PC-3 (cell line): ENCODE measurements around the gene NOC2L.

Experiments used
- EZH2phosphoT487 ChIP-seq: fragments of 300-600 bp; sonication (generic); IDR thresholded peaks from 2 replicates; pipeline ENCODE4 v1.6.1; 2018; ENCODE audit warnings: mild to moderate bottlenecking, antibody characterized with exemption, low read length, borderline replicate concordance
- TF ChIP-seq, protein P1 (sequence below): fragments of 300-600 bp; sonication (generic); conservative IDR thresholded peaks from 2 replicates; pipeline ENCODE4 v1.5.1; 2017; ENCODE audit warnings: antibody characterized with exemption, low read depth, mild to moderate bottlenecking, low read length

- TF ChIP-seq, protein P1, sequence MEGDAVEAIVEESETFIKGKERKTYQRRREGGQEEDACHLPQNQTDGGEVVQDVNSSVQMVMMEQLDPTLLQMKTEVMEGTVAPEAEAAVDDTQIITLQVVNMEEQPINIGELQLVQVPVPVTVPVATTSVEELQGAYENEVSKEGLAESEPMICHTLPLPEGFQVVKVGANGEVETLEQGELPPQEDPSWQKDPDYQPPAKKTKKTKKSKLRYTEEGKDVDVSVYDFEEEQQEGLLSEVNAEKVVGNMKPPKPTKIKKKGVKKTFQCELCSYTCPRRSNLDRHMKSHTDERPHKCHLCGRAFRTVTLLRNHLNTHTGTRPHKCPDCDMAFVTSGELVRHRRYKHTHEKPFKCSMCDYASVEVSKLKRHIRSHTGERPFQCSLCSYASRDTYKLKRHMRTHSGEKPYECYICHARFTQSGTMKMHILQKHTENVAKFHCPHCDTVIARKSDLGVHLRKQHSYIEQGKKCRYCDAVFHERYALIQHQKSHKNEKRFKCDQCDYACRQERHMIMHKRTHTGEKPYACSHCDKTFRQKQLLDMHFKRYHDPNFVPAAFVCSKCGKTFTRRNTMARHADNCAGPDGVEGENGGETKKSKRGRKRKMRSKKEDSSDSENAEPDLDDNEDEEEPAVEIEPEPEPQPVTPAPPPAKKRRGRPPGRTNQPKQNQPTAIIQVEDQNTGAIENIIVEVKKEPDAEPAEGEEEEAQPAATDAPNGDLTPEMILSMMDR: no peak
- no peak for TF ChIP-seq EZH2phosphoT487
These were observed 48.0 kb downstream of the NOC2L start for GRCh38 chr1:910881-911721.
